HG03045 (cell line): Measurements from ENCODE around the gene SEMA3B.
"Not testable (repeated sequence)": the region's sequence is repeated elsewhere in the genome, so short reads cannot be mapped to it uniquely, and the experiment has no call there.

Experiments used
- ATAC-seq: cut with Tn5 transposase; IDR thresholded peaks from one replicate; pipeline ENCODE4 v1.9.1; 2021; ENCODE audit warnings: mild to moderate bottlenecking, moderate library complexity; ENCODE audit not compliant: unreplicated experiment

The SEMA3B gene

GRCh38 chr3:50268703-50269451, at the start of gene SEMA3B:
TSS of gene SEMA3B (plus strand) at chr3:50269147. CDS start at chr3:50269241, 94 bp downstream.
- no peak for ATAC-seq

GRCh38 chr3:50219285-50219684, 49.7 kb upstream of the SEMA3B start:
- no peak for ATAC-seq

DNA sequence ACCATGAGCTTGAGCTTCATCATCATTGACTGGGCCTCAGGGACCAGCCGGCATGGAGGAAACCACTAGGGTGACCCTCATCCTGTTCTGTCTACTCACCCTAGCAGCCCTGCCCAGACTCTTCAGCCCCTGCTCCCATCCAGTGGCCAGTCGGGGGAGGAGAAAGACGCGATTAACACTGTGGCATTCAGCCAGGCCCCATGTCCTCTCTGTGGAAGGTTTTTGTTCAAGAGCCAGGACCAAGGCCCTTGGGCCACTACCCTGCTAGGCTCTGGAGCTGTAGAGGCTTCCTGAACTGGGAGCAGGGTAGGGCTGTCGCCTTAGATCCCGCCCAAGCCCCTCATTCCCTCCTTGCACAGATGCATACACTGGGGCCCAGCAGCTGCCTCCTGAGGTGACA, 48.8 kb upstream of the SEMA3B start:
- no peak for ATAC-seq

DNA sequence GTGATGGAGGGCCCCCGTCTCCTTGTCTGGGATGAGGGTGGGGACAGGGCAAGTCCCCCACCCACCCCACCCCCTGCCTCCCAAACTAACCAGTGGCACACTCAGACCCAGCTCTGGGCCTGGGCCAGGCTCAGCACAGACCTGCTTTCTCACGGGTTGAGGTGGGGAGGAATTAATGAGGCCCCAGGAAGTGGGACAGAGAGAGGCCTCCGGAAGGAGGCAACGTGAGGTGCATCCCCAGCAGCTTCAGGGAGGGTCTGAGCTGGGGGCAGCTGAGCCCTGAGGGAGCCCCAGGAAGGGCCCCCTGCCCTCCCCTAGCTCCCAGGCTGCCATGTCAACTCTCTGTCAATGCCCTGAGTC, 47.9 kb upstream of the SEMA3B start:
- no peak for ATAC-seq

DNA sequence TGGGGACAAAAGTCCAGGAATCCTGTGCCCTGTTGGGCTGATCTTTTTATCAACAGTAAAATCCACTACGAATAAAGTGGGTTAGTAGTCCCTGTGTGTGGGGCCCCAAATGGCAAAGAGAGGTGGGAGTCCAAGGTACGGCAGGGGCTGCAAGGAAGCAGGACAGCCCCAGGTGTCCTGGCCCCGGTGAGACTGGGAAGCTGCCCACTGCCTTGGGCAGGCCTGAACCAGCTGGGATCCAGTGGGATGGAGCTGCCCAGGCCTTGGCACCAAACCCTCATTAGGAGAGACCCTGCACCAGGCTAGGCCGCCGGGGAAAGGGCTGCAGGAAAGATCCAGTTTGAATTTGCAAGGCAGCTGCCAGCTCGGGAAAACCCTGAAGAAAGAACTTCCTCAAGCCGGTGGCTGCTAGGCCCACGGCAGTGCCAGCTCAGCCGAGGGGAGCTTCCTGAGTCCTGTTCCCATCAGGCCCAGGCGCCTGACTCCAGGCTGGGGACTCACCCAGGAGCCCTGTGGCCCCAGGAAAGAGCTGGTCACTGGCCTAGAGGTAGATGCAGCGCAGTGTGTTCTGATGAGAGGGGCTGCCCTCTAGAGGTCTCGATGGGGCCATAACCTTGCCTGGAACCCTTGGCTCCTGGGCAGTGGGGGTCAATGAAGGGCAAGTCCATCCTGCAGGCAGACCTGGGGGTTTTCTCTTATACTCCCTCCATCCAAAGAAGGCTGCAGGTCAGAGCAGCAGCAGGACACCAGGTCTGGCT, 47.4 kb upstream of the SEMA3B start:
- ATAC-seq = no peak

GRCh38 chr3:50222169-50222528, 46.8 kb upstream of the SEMA3B start:
- no peak for ATAC-seq

DNA sequence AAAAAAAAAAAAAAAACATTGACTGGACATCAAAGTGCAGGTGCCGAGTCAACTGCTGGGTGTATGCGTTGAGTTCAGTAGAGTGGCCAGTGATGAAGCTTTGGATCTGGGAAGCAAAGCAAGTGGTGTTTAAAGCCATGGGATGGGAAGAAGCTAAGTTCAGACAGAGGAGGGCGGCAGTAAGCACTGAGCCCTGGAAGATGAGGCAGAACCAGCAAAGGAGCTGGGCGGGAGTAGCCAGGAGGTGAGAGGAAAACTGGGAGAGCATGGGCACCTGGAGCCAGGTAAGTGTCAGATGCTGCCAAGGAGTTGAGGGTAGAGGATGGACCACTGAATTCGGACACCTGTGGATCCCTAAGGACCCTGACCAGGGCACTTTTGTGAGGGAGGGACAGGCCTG, 44.3 kb upstream of the SEMA3B start:
- ATAC-seq = no peak

GRCh38 chr3:50226888-50227389, 42.0 kb upstream of the SEMA3B start:
- no peak for ATAC-seq

- ATAC-seq = peak; percentile 82
Measured at GRCh38 chr3:50227390-50228183, 41.4 kb upstream of the SEMA3B start.

DNA sequence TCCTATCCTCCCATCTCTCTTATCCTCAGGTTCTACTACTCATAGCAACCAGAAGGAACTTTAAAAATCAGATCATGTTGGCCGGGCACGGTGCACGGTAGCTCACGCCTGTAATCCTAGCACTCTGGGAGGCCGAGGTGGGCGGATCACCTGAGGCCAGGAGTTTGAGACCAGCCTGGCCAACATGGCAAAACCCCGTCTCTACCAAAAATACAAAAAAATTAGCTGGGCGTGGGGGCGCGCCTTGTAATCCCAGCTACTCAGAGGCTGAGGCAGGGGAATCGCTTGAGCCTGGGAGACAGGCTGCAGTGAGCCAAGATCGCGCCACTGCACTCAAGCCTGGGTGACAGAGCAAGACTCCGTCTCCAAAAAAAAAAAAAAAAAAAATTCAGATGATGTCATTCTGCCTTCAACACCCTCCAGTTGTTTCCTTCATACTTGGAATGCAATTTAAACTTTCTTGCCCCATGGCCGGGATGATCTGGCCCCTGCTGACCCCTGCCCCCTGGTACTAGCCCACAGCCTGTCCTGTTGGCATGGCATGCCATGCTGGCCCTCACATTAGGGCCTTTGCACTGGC, 40.7 kb upstream of the SEMA3B start:
- ATAC-seq = not testable (repeated sequence)

DNA sequence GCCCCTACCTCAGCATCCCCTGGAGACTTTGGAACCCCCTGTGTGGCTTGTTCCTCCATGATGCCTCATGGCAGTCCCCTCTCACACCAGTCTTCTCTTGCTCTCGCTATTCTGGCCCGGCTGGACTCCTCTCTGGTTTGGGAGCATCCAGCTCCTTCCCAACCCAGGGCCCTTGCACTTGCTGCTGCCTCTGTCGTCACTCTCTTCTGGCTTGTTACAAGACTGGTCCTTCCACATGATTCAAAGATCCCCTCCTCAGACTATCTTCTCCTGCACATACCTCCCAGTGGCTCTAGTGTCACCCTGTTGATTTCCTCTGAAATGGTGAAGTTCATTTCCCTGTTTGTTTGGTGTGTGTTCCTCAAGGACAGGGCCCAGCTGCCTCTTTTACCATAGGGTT, 39.5 kb upstream of the SEMA3B start:
- no peak for ATAC-seq

GRCh38 chr3:50230104-50230793, 38.7 kb upstream of the SEMA3B start:
- no peak for ATAC-seq

- no peak for ATAC-seq
Measured at GRCh38 chr3:50230794-50231125, 38.2 kb upstream of the SEMA3B start.

- ATAC-seq = no peak
Measured at GRCh38 chr3:50231581-50231980, 37.4 kb upstream of the SEMA3B start.

- no peak for ATAC-seq
Measured at GRCh38 chr3:50232303-50232702, 36.6 kb upstream of the SEMA3B start.

GRCh38 chr3:50233176-50233575, 35.8 kb upstream of the SEMA3B start:
- ATAC-seq = no peak

- ATAC-seq = peak; percentile 93
Measured at GRCh38 chr3:50235716-50236483, 33.0 kb upstream of the SEMA3B start, which contains the start of gene GNAI2. TSS of gene GNAI2 (plus strand) at chr3:50236204. CDS start at chr3:50236336, 132 bp downstream.

GRCh38 chr3:50236484-50237132, 32.3 kb upstream of the SEMA3B start:
- no peak for ATAC-seq

DNA sequence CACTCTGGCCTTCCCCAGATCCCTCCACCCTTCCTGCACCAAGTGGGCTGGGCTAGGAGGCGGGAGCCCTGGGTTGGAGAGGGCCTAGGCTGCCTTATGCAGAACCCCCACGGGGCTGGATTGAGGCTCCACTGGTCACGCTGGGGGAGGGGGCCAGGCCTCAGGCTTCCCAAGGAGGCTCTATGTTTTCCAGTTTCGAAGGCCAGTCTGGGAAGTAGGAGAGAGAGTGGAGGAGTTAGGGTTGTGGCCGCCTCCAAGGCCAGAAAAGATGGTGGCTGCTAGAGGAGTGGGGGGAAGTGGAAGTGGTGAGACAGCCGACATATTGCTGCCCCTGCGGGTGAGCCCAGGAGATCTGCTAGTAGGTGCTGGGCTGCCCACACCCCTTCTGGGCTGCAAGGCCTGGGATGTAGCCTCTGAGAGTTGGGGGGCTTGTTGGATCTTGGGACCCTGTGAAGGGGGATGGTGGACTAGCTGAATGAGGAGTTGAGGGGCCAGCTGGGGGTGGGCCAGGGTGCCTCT, 31.8 kb upstream of the SEMA3B start:
- ATAC-seq = no peak
